Coronary artery (tissue), 2 donors: ENCODE data around the gene JCHAIN.
"Not testable (repeated sequence)": the region's sequence is repeated elsewhere in the genome, so short reads cannot be mapped to it uniquely, and the experiment has no call there.

Source experiments
- DNase-seq: peaks from one replicate; pipeline ENCODE4 v3.0.0-alpha.2; 2017; ENCODE audit warnings: low spot score
- H3K27ac ChIP-seq, 2 donors: fragments of 200-600 bp; sonication (generic); one replicate each; pipeline ENCODE4 v1.5.1; 2016 to 2019
- H3K4me3 ChIP-seq: fragments of 200-600 bp; sonication (generic); 2 replicates; pipeline ENCODE4 v1.5.1; 2016; ENCODE audit warnings: mild to moderate bottlenecking, moderate library complexity
- CTCF ChIP-seq: fragments of 200-600 bp; sonication (generic); IDR thresholded peaks from one replicate; pipeline ENCODE4 v1.5.1; 2019; ENCODE audit warnings: antibody characterized with exemption

The JCHAIN gene

GRCh38 chr4:70688795-70689231, 22.5 kb upstream of the JCHAIN start:
- Histone ChIP-seq H3K4me3 (peak overlapping the region; percentile 91), H3K27ac (peak overlapping the region; percentile 92 to 95)
- TF ChIP-seq CTCF: no peak
- no peak for DNase-seq

DNA sequence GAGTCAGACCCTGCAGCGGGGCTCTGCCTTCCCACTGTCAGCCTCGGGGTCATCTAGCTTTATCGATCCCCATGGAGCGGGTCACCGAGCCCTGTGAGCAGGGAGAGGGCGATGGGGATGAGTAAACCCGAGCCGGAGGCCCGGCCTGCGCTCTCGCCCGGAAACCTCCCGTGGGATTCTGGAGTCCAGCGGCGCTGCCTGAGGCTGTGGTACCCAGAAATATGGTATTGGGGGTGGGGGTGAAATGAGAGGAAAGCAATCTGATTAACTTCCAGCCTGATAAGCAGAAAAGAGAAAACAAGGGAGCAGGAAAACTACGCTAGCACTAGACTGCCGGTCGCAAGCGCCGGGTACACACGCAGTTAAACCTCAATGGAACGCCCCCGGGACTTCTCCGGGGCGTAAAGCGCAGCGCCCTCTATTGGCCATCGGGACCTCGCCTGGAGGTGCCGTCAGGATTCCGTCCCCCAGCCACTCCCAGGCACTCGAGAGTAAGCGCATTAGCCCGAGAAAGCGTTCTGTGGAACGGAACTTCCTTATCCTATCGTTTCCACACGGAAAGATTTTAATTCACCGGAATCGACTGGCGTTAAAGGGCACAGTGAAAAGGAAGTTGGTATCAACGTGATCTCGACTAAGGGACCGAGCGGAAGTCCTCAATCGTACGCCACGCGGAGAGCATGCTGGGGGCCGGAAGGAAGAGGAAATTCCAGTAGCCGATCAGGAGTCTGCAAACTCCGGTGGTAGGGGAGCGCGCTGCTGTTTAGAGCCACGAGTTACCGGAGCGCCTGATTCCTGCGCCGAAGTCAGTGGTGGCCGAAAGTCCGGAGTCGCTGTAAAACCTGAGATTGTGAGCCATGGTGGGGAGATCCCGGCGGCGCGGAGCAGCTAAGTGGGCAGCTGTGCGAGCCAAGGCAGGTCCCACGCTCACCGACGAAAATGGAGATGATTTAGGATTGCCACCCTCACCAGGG, 21.8 kb upstream of the JCHAIN start, which contains the start of gene UTP3:
Gene UTP3, plus strand, starts transcription at position 712 of the 974 bp plus-strand sequence. Its CDS starts 146 bp downstream, at position 858.
- TF ChIP-seq CTCF: peak; percentile 83
- DNase-seq: peak; percentile 97
- H3K27ac ChIP-seq: peak within 1 kb of the TSS; percentile 92 to 95
- peak within 1 kb of the TSS; percentile 91 for H3K4me3 ChIP-seq

GRCh38 chr4:70687392-70687791, 21.1 kb upstream of the JCHAIN start:
- Histone ChIP-seq H3K4me3 (peak overlapping the region; percentile 91), H3K27ac (peak overlapping the region; percentile 92 to 95)
- DNase-seq: no peak
- TF ChIP-seq CTCF: no peak

DNA sequence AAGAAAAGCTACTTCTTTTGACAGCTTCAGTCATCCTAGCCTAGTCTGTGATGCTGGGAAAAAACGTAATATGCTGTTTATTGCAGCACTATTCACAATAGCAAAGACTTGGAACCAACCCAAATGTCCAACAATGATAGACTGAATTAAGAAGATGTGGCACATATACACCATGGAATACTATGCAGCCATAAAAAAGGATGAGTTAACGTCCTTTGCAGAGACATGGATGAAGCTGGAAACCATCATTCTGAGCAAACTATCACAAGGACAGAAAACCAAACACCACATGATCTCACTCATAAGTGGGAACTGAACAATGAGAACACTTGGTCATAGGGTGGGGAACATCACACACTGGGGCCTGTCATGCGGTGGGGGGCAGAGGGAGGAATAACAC, 15.8 kb upstream of the JCHAIN start:
- DNase-seq, H3K27ac ChIP-seq, H3K4me3 ChIP-seq: not testable (repeated sequence)

DNA sequence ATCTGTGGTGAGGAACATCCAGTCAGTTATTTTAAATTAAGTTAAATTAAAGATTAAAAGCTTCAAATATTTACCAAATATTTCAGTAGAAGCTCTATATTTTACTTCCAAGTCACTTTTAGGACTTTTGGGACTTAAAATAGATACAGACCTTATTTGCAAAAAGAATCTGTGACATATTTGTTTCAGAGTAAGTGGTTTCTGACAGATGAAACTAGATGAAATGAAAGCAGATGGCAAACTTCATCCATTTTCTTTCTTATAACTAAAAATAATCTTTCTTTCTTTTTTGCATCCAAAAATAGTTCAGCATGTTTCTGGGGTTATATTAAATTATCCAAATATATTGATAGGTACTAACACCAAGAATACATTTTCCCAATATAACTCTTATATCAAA, 15.4 kb upstream of the JCHAIN start:
- H3K4me3 ChIP-seq: no peak overlapping the region
- no peak for DNase-seq
- TF ChIP-seq CTCF: no peak
- H3K27ac ChIP-seq: no peak overlapping the region

GRCh38 chr4:70680934-70681333, 14.6 kb upstream of the JCHAIN start:
- no peak for DNase-seq
- Histone ChIP-seq H3K27ac (no peak overlapping the region), H3K4me3 (no peak overlapping the region)
- no peak for TF ChIP-seq CTCF

DNA sequence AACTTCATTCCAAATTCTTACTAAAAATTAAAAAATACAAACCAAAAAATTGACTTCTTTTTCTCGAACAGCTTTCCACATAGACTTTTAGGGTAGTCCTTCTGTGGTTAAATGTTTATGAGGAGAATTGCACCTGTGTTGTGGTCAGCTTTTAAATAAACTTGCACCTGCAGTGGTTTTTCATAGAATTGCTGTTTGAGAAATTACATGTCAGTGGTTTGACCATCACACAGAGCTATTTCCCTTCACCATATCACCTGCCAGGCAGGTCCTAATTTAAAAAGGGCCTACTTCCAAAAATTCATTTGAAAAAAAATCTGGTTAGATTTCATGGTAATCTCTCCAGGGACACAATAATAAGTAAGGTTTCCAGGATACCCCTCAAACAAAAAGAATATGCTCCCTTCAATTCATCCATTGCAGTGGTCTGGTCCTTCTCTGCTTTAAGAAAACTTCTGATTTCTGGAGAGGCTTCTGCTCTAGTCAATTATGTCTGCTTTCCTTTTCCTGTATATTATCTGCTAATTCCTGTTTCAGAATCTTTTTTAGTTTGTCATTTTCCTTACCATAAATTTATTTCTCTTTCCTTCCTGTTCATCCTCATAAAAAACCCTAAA, 12.2 kb upstream of the JCHAIN start:
- DNase-seq: no peak
- H3K4me3 ChIP-seq: no peak overlapping the region
- H3K27ac ChIP-seq: no peak overlapping the region
- TF ChIP-seq CTCF: no peak
